Coronary artery (tissue), 2 donors: ENCODE data around the gene SLMAP.

Experiments
- DNase-seq: peaks from one replicate; pipeline ENCODE4 v3.0.0-alpha.2; 2017; ENCODE audit warnings: low spot score
- H3K27ac ChIP-seq, 2 donors: fragments of 200-600 bp; sonication (generic); one replicate each; pipeline ENCODE4 v1.5.1; 2016 to 2019
- H3K4me3 ChIP-seq: fragments of 200-600 bp; sonication (generic); 2 replicates; pipeline ENCODE4 v1.5.1; 2016; ENCODE audit warnings: mild to moderate bottlenecking, moderate library complexity
- CTCF ChIP-seq: fragments of 200-600 bp; sonication (generic); IDR thresholded peaks from one replicate; pipeline ENCODE4 v1.5.1; 2019; ENCODE audit warnings: antibody characterized with exemption

SLMAP gene

GRCh38 chr3:57735405-57735804 lies 20.7 kb upstream of the SLMAP start:
- no peak for TF ChIP-seq CTCF
- Histone ChIP-seq H3K27ac (no peak overlapping the region), H3K4me3 (no peak overlapping the region)
- DNase-seq, result no peak

GRCh38 chr3:57737840-57738239 lies 18.3 kb upstream of the SLMAP start:
- no peak for TF ChIP-seq CTCF
- H3K4me3 ChIP-seq, result no peak overlapping the region
- no peak for DNase-seq
- no peak overlapping the region for H3K27ac ChIP-seq

GRCh38 chr3:57738391-57738790 lies 17.7 kb upstream of the SLMAP start:
- DNase-seq, result no peak
- Histone ChIP-seq H3K27ac (no peak overlapping the region), H3K4me3 (no peak overlapping the region)
- TF ChIP-seq CTCF, result no peak

- TF ChIP-seq CTCF, result no peak
- H3K4me3 ChIP-seq, result no peak overlapping the region
- no peak for DNase-seq
Measured at GRCh38 chr3:57740027-57740426, 16.1 kb upstream of the SLMAP start.

GRCh38 chr3:57743496-57743895 lies 12.6 kb upstream of the SLMAP start:
- no peak overlapping the region for H3K4me3 ChIP-seq
- no peak overlapping the region for H3K27ac ChIP-seq
- TF ChIP-seq CTCF, result no peak
- no peak for DNase-seq

More at GRCh38 chr3:57740027-57740426, 16.1 kb upstream of the SLMAP start:
- no peak overlapping the region for H3K27ac ChIP-seq

- no peak for TF ChIP-seq CTCF
- no peak for DNase-seq
- Histone ChIP-seq H3K27ac (no peak overlapping the region), H3K4me3 (no peak overlapping the region)
Measured at GRCh38 chr3:57745101-57745500, 11.0 kb upstream of the SLMAP start.

- DNase-seq, result no peak
- Histone ChIP-seq H3K4me3 (no peak overlapping the region), H3K27ac (no peak overlapping the region)
- no peak for TF ChIP-seq CTCF
Measured at GRCh38 chr3:57746156-57747010, 9.7 kb upstream of the SLMAP start.
